Progenitor cell of endocrine pancreas (in vitro differentiated cells): ENCODE results near the gene LHFPL2. TPM values are rescaled to one million over a fixed set of nuclear protein-coding genes. Genes with fewer than 3 reads are reported as not detected.

Experiments used
- DNase-seq: peaks from one replicate; pipeline ENCODE4 v3.0.0; 2021; ENCODE audit warnings: low spot score; ENCODE audit not compliant: unreplicated experiment
- H3K27ac Mint-ChIP-seq: 2 replicates; pipeline ENCODE4 v1.8.0; 2021; ENCODE audit warnings: mild to moderate bottlenecking, moderate library complexity, mixed read lengths
- H3K27me3 Mint-ChIP-seq: 2 replicates; pipeline ENCODE4 v1.8.0; 2021; ENCODE audit warnings: mixed read lengths
- H3K36me3 Mint-ChIP-seq: 2 replicates; pipeline ENCODE4 v1.8.0; 2022; ENCODE audit warnings: mixed read lengths; ENCODE audit not compliant: insufficient read depth
- H3K4me1 Mint-ChIP-seq: 2 replicates; pipeline ENCODE4 v1.8.0; 2021; ENCODE audit warnings: low read depth, mixed read lengths
- H3K4me3 Mint-ChIP-seq: 2 replicates; pipeline ENCODE4 v1.8.0; 2021; ENCODE audit warnings: low read depth, mild to moderate bottlenecking, moderate library complexity, mixed read lengths
- H3K9me3 Mint-ChIP-seq: 2 replicates; pipeline ENCODE4 v1.8.0; 2021; ENCODE audit warnings: low read depth, mixed read lengths
- CTCF ChIP-seq: fragments of 200-600 bp; sonication (generic); IDR thresholded peaks from one replicate; pipeline ENCODE4 v1.5.0; 2021; ENCODE audit warnings: antibody characterized with exemption, mild to moderate bottlenecking; ENCODE audit not compliant: unreplicated experiment
- total RNA-seq: library from RNA; stranded (reverse); gene quantifications from 2 replicates; pipeline ENCODE4 v1.2.1, GENCODE V29; 2021

LHFPL2 gene
- total RNA-seq, 1 donor from 2014 or later = 15.0 TPM

GRCh38 chr5:78562714-78563330 is 85.8 kb downstream of the LHFPL2 start:
- no peak overlapping the region for H3K4me3 Mint-ChIP-seq
- no peak for DNase-seq
- no peaks in the 10 kb centered on the region for H3K27me3 Mint-ChIP-seq
- H3K9me3 Mint-ChIP-seq = no peaks in the 10 kb centered on the region
- TF ChIP-seq CTCF = no peak
- H3K4me1 Mint-ChIP-seq = peaks cover under 1% of the 10 kb centered on the region
- peaks cover 6% of the 10 kb centered on the region for H3K36me3 Mint-ChIP-seq
- no peak overlapping the region for H3K27ac Mint-ChIP-seq

GRCh38 chr5:78562001-78562400 is 86.6 kb downstream of the LHFPL2 start:
- no peaks in the 10 kb centered on the region for H3K9me3 Mint-ChIP-seq
- peaks cover 6% of the 10 kb centered on the region for H3K36me3 Mint-ChIP-seq
- no peak overlapping the region for H3K27ac Mint-ChIP-seq
- no peaks in the 10 kb centered on the region for H3K4me1 Mint-ChIP-seq
- H3K4me3 Mint-ChIP-seq = no peak overlapping the region
- TF ChIP-seq CTCF = no peak
- no peak for DNase-seq
- H3K27me3 Mint-ChIP-seq = no peaks in the 10 kb centered on the region

GRCh38 chr5:78561261-78561660 is 87.3 kb downstream of the LHFPL2 start:
- no peak overlapping the region for H3K27ac Mint-ChIP-seq
- no peak overlapping the region for H3K4me3 Mint-ChIP-seq
- H3K36me3 Mint-ChIP-seq = peaks cover 6% of the 10 kb centered on the region
- no peaks in the 10 kb centered on the region for H3K27me3 Mint-ChIP-seq
- no peak for TF ChIP-seq CTCF
- H3K4me1 Mint-ChIP-seq = no peaks in the 10 kb centered on the region
- H3K9me3 Mint-ChIP-seq = no peaks in the 10 kb centered on the region
- no peak for DNase-seq

GRCh38 chr5:78560000-78560855 is 88.3 kb downstream of the LHFPL2 start:
- no peaks in the 10 kb centered on the region for H3K4me1 Mint-ChIP-seq
- H3K36me3 Mint-ChIP-seq = peaks cover 4% of the 10 kb centered on the region
- no peak overlapping the region for H3K4me3 Mint-ChIP-seq
- DNase-seq = no peak
- TF ChIP-seq CTCF = no peak
- H3K27ac Mint-ChIP-seq = no peak overlapping the region
- no peaks in the 10 kb centered on the region for H3K27me3 Mint-ChIP-seq
- no peaks in the 10 kb centered on the region for H3K9me3 Mint-ChIP-seq

- H3K27ac Mint-ChIP-seq = no peak overlapping the region
- peaks cover 5% of the 10 kb centered on the region for H3K36me3 Mint-ChIP-seq
- no peak for DNase-seq
- H3K27me3 Mint-ChIP-seq = no peaks in the 10 kb centered on the region
- peaks cover 5% of the 10 kb centered on the region for H3K9me3 Mint-ChIP-seq
- H3K4me3 Mint-ChIP-seq = no peak overlapping the region
- TF ChIP-seq CTCF = no peak
- no peaks in the 10 kb centered on the region for H3K4me1 Mint-ChIP-seq
Observed at GRCh38 chr5:78557601-78558000, 91.0 kb downstream of the LHFPL2 start.
